ENCODE data around the gene DISC1.

GRCh38 chr1:232014941-232015340 is 388.4 kb downstream of the DISC1 start:
- TF ChIP-seq CTCF (conservative IDR thresholded peaks at IDR 0.05) (no peak), ZFX (IDR thresholded peaks at IDR 0.05) (no peak)
